GM12801 (cell line): ENCODE measurements around the gene MAP6.

Source experiments
- TF ChIP-seq, protein P1 (sequence below): IDR thresholded peaks from one replicate; pipeline ENCODE4 v1.5.1; 2011; ENCODE audit warnings: control low read depth; ENCODE audit not compliant: insufficient read length; ENCODE audit errors: extremely low read depth

Gene MAP6

DNA sequence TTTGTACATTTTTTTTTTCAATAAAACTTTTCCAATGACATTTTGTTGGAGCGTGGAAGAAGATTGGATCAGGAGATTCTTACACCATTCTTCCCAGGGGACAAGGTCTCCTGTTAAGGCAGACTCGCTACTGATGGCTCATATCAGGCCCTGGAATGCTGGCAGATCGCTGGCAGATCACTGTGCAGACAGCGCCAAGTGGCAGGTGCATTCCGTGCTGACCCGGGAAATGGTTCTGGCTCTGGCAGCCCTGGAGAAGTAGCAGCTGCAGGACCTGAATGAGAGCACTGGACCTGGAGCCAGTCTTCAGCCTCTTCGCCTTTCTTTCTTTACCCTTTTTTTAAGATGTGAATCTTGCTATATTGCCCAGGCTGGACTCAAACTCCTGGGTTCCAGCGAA is 96.1 kb downstream of the MAP6 start:
- TF ChIP-seq, protein P1, sequence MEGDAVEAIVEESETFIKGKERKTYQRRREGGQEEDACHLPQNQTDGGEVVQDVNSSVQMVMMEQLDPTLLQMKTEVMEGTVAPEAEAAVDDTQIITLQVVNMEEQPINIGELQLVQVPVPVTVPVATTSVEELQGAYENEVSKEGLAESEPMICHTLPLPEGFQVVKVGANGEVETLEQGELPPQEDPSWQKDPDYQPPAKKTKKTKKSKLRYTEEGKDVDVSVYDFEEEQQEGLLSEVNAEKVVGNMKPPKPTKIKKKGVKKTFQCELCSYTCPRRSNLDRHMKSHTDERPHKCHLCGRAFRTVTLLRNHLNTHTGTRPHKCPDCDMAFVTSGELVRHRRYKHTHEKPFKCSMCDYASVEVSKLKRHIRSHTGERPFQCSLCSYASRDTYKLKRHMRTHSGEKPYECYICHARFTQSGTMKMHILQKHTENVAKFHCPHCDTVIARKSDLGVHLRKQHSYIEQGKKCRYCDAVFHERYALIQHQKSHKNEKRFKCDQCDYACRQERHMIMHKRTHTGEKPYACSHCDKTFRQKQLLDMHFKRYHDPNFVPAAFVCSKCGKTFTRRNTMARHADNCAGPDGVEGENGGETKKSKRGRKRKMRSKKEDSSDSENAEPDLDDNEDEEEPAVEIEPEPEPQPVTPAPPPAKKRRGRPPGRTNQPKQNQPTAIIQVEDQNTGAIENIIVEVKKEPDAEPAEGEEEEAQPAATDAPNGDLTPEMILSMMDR = no peak

DNA sequence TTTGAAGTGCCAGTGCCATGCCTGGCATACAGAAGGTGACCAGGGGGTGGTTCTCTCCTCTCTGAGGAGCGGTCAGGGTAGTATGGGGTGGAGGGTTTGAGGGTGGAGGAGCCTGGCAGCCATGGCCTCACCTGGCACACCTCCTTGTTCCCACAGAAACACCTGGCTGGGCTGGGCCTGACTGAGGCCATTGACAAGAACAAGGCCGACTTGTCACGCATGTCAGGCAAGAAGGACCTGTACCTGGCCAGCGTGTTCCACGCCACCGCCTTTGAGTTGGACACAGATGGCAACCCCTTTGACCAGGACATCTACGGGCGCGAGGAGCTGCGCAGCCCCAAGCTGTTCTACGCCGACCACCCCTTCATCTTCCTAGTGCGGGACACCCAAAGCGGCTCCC is 97.2 kb downstream of the MAP6 start:
- TF ChIP-seq, protein P1 = no peak

DNA sequence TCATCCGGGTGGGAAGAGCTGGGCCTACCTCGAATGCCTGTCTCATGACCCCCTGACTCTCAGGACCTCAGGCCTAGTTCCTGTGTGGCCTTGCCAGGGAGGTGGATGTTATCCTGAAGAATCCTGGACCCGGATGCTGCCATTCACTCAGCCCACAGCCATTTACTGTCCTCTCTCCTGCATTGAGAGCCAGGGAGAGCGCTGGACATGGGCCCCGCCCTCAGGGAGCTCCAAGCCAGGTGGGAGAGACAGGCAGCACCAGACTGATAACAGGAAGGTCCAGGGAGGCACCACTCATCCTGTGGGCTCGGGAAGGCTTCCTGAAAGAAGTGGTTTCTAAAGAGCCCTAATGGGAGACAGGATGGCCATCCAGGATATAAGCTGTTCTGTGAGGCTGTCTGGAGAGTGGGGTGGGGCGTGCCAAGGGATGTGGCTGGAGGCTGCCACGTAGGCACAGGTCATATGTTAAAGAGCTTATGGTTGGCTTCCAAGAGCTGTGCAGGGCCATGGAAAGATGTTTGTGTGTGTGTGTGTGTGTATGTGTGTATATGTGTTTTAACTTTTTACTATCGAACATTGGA is 98.2 kb downstream of the MAP6 start:
- TF ChIP-seq, protein P1 = no peak

DNA sequence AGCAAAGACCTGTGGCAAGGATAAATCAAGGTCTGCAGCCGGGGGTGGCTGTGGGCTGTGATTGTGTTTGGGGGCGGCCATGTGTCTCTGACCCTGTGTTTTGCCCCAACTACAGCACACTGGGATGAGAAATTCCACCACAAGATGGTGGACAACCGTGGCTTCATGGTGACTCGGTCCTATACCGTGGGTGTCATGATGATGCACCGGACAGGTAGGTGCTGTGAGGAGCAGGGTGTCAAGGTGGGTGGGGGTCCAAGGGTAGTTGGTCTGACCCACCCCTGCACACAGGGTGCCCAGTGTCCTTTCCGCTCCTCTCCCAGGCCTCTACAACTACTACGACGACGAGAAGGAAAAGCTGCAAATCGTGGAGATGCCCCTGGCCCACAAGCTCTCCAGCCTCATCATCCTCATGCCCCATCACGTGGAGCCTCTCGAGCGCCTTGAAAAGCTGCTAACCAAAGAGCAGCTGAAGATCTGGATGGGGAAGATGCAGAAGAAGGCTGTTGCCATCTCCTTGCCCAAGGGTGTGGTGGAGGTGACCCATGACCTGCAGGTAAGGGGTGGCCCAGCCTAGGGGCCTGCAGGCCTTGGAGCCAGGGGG is 100.1 kb downstream of the MAP6 start:
- TF ChIP-seq, protein P1 = no peak

DNA sequence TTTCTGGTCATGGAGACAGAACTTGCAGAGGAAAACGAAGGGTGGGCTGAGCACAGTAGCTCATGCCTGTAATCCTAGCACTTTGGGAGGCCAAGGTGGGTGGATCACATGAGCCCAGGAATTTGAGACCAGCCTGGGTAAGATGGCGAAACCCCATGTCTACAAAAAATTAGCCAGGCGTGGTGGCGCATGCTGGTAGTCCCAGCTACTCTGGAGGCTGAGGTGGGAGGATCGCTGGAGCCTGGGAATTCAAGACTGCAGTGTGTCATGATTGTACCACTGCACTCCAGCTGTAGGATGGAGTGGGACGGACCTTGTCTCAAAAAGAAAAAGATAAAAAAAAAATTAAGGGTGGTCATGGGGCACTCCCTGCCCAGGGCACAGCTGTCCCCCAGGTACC is 100.9 kb downstream of the MAP6 start:
- TF ChIP-seq, protein P1 = no peak

DNA sequence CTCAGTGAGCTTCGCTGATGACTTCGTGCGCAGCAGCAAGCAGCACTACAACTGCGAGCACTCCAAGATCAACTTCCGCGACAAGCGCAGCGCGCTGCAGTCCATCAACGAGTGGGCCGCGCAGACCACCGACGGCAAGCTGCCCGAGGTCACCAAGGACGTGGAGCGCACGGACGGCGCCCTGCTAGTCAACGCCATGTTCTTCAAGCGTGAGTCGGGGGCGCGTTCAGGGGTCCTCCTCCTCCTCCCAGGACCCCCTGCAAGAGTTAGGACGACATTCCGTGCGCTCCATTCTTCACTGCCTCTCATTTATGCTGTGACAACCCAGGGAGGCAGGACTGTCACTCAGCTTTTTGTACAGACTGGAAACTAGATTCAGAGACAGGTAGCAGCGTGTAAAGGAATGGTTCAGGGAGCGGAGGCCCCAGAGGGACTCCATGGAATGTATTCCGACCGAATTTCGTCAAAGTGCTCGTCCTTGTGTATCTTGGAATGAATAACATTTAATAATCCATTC is 102.0 kb downstream of the MAP6 start:
- TF ChIP-seq, protein P1 = no peak

DNA sequence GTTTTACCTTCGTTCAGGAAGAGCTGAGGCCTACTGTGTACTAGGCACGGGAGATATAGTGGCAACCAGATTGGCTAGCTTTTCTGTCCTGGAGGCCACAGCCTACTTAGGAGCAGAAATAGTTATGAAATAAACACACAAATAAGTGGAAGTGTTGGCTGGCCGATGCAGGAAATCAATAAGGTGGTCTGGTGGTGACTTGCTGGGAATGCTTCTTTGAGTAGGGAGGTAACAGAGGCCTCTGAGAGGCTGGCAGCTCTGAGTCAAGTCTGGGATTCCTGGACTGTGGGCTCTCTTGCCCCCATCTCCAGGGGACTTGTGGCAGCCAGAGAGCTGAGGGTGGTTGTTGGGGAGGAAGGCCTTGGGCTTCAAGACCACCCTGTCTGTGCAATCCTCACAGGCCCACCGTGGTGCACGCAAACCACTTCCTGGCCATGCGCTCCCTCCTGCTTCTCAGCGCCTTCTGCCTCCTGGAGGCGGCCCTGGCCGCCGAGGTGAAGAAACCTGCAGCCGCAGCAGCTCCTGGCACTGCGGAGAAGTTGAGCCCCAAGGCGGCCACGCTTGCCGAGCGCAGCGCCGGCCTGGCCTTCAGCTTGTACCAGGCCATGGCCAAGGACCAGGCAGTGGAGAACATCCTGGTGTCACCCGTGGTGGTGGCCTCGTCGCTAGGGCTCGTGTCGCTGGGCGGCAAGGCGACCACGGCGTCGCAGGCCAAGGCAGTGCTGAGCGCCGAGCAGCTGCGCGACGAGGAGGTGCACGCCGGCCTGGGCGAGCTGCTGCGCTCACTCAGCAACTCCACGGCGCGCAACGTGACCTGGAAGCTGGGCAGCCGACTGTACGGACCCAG is 102.7 kb downstream of the MAP6 start:
- TF ChIP-seq, protein P1 = no peak
